GM19025 (cell line): ENCODE measurements around the gene PCK2.

ENCODE experiments used
- ATAC-seq: cut with Tn5 transposase; IDR thresholded peaks from one replicate; pipeline ENCODE4 v1.9.1; 2021; ENCODE audit warnings: mild to moderate bottlenecking, low read depth, moderate library complexity; ENCODE audit not compliant: unreplicated experiment

The PCK2 gene

DNA sequence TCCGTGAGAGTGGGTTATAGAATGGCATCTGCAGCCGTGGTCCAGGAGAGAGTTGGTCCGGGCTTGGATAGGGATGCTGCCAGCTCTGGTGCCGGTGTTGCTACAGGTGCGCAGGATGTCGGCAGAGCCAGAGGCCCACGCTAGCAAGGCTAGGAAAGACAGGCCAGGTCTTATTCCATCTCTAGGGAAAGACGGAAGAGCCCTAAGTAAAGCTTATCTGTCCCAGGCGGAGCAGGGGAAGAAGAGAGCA, 41.4 kb downstream of the PCK2 start:
- ATAC-seq = peak; percentile 2

DNA sequence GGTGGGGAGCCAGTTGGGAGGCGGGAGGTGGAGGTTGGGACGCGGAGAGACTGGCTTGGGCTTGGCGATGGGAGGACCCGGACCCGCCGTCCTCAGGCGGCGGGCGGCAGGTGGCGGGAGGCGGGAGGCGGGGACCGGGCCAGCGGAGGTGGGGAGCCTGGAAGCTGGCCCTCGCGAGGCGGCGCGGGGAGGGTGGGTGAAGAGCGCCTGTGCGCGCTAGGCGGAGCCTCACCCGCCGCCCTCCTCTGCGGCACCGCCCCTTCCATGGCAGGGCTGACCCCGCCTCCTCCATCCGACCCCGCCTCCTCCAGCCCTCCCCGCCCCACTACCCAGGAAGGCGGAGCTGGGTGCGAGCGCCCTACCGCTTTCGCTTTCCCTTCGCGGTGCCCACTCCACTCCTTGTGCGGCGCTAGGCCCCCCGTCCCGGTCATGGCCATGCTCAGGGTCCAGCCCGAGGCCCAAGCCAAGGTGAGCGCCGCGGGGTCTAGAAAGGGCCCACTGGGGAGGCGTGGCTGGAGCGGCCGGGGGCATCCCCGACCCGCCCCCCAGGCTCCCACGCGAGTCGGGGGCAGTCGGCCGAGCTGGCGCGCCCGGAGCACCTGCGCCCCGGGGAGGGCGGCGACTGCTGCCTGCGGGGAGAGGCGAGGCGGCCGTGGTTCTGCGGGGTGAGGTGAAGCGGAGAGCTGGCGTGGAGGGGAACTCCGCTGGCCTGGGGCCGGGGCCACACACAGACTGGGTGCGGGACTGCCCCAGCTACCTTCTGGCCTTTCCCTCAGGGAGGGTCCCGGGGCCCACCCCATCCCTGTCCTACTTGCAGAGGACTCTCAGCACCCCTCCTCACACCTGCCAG, 41.9 kb downstream of the PCK2 start, which contains the start of gene PSME1:
TSS of gene PSME1 (plus strand) at position 361 of the 850 bp plus-strand sequence. CDS start at position 430, 69 bp downstream.
- peak; percentile 86 for ATAC-seq

- ATAC-seq = no peak
Measured at GRCh38 chr14:24136684-24137528, 42.8 kb downstream of the PCK2 start.

GRCh38 chr14:24137529-24138395, 43.7 kb downstream of the PCK2 start:
- ATAC-seq = no peak

DNA sequence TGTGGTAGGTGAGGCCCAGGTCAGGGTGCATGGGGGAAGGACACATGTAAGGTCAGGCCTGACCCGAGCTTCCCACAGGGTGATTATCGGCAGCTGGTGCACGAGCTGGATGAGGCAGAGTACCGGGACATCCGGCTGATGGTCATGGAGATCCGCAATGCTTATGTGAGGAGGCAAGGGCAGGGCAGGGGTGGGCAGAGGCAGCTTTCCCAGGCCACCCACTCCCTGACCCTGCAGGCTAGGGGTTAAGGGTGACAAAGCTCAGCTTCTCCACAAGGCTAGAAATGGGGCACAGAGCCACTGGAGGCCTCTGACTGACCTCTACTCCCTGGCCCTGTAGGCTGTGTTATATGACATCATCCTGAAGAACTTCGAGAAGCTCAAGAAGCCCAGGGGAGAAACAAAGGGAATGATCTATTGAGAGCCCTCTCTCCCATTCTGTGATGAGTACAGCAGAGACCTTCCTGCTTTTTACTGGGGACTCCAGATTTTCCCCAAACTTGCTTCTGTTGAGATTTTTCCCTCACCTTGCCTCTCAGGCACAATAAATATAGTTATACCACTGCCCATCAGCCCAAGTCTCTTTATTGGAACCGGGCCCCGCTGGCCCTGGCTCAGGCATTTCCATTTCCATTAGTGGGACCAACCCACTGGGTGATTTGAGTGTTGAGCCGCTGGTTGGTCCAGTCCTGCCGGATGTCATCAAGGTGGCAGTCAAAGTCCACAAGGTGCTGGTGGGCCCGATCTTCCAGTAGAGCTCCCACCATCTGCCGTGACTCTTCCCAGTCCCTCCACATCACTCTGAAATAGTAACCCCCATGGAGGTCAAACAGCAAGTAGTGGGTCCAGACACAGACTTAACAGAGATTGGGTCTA, 44.5 kb downstream of the PCK2 start:
- no peak for ATAC-seq

DNA sequence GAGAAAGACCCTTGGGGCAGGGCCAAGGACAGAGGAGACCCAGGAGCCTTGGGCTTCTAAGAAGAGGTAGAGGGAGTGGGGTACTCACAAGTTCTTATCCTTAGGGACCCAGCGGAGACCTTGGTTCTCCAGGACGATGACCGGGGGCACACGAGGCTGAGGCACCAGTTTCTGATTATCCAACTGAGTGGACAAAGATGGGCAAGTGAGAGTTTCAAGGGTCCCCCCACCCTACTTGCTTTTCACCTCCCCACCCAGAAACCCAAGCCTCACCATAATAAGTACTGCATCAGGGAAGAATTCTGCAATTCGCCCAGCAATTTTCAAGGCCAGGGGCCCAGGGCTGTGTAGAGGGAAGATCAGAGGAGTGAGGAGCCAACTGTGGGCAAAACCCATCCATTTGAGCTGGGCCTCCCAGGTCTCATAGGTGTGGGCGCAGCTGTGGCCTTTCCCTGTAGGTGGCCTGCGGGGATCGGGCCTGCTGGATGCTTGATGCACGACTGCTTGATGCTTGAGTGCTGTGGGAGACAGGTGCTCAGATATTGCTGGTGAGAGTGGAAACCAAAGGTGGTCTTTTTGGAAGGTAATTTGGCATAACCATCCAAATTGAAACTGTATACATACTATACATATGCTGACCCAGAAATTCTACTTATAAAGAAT, 45.3 kb downstream of the PCK2 start:
- no peak for ATAC-seq

DNA sequence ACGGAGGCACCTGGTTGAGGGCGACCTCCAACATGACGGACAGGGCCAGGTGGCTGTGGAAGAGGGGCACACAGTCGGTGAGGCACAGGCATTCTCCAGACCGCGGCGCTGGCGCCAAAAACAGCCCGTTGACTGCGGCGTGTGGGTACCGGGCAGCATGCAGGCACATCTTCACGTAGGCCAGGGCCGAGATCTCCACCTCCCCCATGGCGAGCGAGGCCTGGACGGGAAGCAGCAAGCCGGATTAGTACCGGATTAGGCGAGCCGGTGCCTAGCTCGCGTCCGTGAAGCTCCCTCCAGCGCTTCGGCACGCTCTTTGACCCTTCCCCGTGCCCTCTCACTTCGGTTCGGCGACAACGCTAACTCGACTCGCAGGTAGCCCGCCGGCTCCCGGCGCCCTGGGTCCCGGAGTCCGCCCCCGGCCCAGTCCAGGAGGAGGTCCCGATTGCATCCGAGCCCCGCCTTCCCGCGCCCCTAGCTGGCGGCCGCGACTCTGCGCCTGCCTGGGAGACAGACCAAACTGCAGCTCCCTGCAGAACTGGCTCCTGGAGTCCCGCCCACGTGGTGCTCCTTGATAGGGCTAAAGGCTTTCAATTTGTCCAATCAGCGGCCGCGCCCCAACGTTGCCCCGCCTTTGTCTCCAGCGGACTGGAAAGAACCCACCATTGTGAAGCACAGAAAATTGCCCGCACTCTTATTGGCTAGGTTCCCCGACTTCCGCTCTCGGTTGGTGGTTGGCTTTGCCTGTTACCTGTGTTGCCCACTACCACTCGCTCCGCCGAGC, 47.2 kb downstream of the PCK2 start, which contains the start of gene EMC9:
TSS of gene EMC9 (minus strand) at position 495 of the 784 bp plus-strand sequence. CDS start at position 208, 287 bp downstream.
- peak; percentile 90 for ATAC-seq

GRCh38 chr14:24143511-24143910, 49.4 kb downstream of the PCK2 start:
- ATAC-seq = no peak

DNA sequence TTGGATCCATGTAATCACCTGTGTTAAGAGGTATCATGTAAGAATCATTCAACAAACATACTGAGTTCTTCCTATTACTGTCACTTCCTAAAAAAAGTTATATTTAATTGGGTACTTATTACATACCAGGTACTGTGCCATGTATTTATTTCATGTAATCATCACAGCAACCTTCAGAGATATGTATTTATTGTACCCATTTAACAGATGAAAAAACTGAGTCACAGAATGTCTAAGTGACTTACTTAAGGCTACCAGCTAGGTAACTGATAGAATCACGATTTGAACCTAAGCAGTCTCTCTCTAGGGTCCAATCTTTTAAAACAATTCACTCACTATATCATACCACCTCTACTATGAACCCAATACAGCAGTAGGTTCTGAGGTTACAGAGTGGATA, 50.3 kb downstream of the PCK2 start:
- ATAC-seq = no peak

DNA sequence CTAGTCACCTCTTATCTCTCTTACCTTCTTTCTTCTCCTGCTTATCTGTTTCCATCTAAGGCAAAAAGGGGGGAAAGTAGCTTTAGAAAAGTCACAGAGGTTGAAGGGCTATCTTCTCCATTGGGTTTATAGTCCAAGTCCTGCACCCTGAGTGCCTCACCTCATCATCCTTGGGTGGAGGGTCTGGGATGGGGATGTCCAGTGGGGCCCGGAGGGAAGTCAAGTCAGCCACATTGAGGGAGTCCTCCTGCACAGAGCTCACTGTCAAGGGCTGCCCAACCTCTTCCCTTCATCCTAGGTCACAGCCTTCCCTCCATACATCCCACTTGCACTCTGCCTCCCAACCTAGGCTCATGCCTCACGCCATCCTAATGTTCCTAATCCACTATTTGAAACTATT, 51.1 kb downstream of the PCK2 start:
- ATAC-seq = no peak

DNA sequence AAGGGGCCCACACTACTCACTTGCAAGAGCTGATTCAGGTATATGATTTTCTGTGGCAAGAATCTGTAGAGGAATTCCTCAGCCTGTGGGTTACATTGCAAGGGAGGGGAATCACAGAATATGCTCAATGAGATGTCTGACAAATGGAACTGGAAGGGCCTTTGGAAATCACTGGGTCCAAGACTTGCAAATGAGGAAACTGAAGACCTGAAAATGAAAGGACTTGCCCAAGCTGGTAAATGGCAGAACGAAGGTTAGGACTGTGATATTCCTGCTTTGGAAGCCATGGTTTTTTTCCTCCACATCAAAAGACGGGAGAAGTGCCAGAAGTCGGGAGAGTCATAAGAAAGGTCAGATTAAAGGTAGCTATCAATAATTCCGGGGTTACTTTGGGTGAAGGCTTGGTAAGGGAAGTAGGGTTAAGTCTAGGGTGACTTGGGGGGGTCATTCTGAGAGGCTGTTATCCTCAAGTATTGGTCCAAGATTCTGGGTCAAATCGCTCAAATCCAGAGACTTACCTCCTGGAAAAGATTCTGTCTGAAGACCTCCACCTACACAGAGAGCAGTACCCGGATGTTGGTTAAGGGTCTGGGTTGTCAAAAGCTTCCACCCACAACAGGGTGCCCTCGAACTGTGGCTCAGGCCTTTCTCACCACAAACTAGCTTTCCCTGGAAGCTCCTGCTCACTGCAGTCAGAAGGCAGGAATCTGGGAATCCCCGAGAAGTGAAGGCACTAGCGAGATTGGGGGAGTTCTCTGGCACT, 51.8 kb downstream of the PCK2 start:
- ATAC-seq = no peak

DNA sequence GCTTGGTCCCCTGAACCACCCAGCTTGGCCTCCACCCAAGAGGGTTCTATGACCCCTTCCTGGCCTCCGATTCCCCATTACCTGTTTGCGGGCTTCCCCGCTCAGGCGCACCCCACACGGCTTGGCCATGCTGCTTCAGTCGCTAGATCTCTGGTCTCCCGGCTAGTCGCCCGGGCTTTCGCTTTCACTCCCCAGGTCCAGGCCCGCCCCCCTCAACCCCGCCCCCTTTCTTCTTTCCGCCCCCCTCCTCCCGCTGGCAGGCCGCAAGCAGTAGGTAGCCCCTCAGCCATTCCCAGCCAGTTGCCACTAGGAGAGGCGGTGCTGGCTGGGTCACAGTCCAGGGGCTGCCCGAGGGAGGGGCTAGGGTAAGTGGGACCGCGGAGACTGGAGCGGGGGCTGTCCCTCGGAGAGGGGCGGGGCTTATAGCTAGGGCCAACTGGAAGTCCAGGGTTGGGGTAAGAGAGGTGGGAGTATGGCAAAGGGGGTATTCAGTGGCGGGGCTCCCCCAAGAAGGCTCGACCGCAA, 52.4 kb downstream of the PCK2 start, which contains the start of gene PSME2:
TSS of gene PSME2 (minus strand) at position 158 of the 525 bp plus-strand sequence. CDS start at position 129, 29 bp downstream.
- ATAC-seq = peak; percentile 49

DNA sequence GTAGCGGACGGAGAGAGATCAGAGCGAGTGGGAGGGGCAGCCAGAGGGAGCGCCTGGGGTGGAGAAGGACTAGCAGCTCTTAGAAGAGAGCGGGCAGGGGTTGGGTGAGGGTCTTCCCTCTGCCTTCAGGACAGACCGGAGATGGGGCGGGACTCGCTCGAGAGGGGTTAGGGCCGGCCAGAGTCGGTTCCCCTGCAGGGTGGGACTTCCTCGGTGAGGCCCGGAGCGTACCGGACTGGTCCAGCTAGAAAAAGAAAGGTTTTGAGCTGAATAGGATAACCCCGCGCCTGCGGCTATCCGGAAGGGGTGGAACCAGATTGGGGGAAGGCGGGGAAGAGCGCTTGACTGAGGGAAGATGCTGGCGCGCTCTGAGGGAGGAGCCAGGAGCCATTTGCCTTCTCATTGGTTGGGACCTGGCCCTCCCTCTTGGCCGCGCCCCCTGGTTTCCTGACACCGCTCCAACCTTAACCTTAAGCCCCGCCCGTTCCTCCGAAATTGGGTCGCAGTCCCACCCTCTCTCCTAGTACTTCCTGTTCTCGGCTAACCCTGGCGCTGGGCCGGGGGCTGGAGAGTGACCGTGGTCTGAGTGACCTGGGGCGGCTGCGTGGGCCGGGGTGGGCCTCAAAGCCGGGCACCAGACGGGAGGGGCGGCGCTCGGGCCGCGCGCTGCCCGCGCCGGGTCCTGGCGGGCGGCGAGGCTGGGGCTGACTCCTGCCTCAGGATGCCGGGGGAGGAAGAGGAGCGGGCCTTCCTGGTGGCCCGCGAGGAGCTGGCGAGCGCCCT, 53.1 kb downstream of the PCK2 start, which contains the start of gene RNF31:
TSS of gene RNF31 (plus strand) at position 521 of the 783 bp plus-strand sequence. CDS start at position 722, 201 bp downstream.
- ATAC-seq = peak; percentile 77

DNA sequence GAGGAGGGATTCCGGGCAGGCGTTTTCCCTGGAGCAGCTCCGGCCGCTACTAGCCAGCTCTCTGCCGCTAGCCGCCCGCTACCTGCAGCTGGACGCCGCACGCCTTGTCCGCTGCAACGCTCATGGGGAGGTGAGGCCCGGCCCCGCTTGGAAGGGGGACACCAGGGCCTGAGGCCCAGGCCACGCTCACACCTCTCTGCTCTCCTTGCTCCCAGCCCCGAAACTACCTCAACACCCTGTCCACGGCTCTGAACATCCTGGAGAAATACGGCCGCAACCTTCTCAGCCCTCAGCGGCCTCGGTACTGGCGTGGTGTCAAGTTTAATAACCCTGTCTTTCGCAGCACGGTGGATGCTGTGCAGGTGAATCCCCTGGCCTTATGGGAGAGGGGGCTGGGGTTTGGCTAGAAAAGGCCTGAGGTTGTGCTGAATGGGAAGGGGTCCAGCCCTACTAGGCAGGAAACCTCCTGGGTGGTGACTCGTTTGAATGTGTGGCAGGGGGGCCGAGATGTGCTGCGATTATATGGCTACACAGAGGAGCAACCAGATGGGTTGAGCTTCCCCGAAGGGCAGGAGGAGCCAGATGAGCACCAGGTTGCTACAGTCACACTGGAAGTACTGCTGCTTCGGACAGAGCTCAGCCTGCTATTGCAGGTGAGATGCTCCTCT, 53.8 kb downstream of the PCK2 start:
- no peak for ATAC-seq

DNA sequence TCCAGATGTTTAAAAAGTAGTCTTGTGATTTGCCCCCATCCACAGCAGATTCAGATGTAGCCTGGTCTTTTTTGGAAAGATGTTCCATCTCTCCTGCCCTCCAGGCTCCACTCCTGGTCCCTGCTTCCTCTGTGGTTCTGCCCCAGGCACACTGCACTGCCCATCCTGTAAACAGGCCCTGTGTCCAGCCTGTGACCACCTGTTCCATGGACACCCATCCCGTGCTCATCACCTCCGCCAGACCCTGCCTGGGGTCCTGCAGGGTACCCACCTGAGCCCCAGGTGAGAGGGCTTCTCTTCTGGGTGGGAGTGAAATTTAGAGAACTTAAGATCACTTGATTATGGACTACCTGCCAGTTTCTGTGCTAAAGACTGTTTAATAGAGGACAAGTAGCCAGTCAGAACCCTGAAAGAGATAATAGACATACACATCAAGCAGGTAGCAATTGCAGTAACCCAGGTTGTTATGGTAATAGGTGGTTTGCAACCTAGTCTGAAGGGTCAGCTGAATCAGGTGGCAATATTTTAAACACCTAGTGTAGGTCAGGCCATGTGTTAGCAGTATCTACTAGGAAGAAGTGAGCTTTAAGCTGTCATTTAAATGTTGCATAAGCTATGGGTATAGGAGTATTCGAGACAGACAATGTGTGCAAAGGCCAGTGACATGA, 55.3 kb downstream of the PCK2 start:
- no peak for ATAC-seq
